ENCODE measurements around the gene PCDHB8.
"Not testable (repeated sequence)": the region's sequence is repeated elsewhere in the genome, so short reads cannot be mapped to it uniquely, and the experiment has no call there.

Gene PCDHB8

GRCh38 chr5:141172381-141173204, 5.0 kb upstream of the PCDHB8 start, which contains the start of gene PCDHB7:
TSS of gene PCDHB7 (plus strand) at chr5:141172644. CDS start at chr5:141172836, 192 bp downstream.
- Histone ChIP-seq H3K36me3 (ENCODE audit: insufficient read depth) (no peaks in the 10 kb centered on the region), H3K4me3 (IDR thresholded peaks at IDR 0.05; ENCODE audit: insufficient read depth, low read depth, low read length) (no peak within 1 kb of the TSS), H3K4me1 (ENCODE audit: low read depth, poor library complexity, severe bottlenecking) (no peaks in the 10 kb centered on the region), H3K79me2 (ENCODE audit: insufficient read depth, low read depth) (no peaks in the 10 kb centered on the region), H4K20me1 (ENCODE audit: insufficient read depth) (no peaks in the 10 kb centered on the region), H3K9ac (no peak within 1 kb of the TSS), H3K27me3 (ENCODE audit: insufficient read depth, low read depth) (no peaks in the 10 kb centered on the region), H3K4me2 (no peak within 1 kb of the TSS), H2AFZ (ENCODE audit: low read depth) (no peak within 1 kb of the TSS), H3K27ac (no peak within 1 kb of the TSS)
- no peak; the same call in 1 of the 2 replicates for TF ChIP-seq CTCF (conservative IDR thresholded peaks at IDR 0.05; ENCODE audit: low read depth, low read length)

- H3K4me2 ChIP-seq; H3K4me1 ChIP-seq (ENCODE audit: low read depth, poor library complexity, severe bottlenecking); H3K27ac ChIP-seq; H3K27me3 ChIP-seq (ENCODE audit: insufficient read depth, low read depth); H3K79me2 ChIP-seq (ENCODE audit: insufficient read depth, low read depth); H4K20me1 ChIP-seq (ENCODE audit: insufficient read depth); H3K9ac ChIP-seq; H2AFZ ChIP-seq (ENCODE audit: low read depth); H3K4me3 ChIP-seq (IDR thresholded peaks at IDR 0.05; ENCODE audit: insufficient read depth, low read depth, low read length); H3K36me3 ChIP-seq (ENCODE audit: insufficient read depth): not testable (repeated sequence)
Measured at GRCh38 chr5:141174291-141175104, 3.1 kb upstream of the PCDHB8 start.

- no peak overlapping the region for H2AFZ ChIP-seq (ENCODE audit: low read depth)
- no peaks in the 10 kb centered on the region for H3K36me3 ChIP-seq (ENCODE audit: insufficient read depth)
- no peaks in the 10 kb centered on the region for H4K20me1 ChIP-seq (ENCODE audit: insufficient read depth)
- no peaks in the 10 kb centered on the region for H3K27me3 ChIP-seq (ENCODE audit: insufficient read depth, low read depth)
- H3K4me2 ChIP-seq, result no peak overlapping the region
- H3K27ac ChIP-seq, result no peak overlapping the region
- H3K79me2 ChIP-seq (ENCODE audit: insufficient read depth, low read depth), result no peaks in the 10 kb centered on the region
- no peaks in the 10 kb centered on the region for H3K4me1 ChIP-seq (ENCODE audit: low read depth, poor library complexity, severe bottlenecking)
- H3K9ac ChIP-seq, result no peak overlapping the region
- TF ChIP-seq CTCF (conservative IDR thresholded peaks at IDR 0.05; ENCODE audit: low read depth, low read length), result no peak
- H3K4me3 ChIP-seq (IDR thresholded peaks at IDR 0.05; ENCODE audit: insufficient read depth, low read depth, low read length), result no peak overlapping the region
Measured at GRCh38 chr5:141175933-141176332, 1.7 kb upstream of the PCDHB8 start.

GRCh38 chr5:141179371-141179770, 1.8 kb downstream of the PCDHB8 start:
- not testable (repeated sequence) for H3K4me3 ChIP-seq (IDR thresholded peaks at IDR 0.05; ENCODE audit: insufficient read depth, low read depth, low read length); H3K4me1 ChIP-seq (ENCODE audit: low read depth, poor library complexity, severe bottlenecking); H3K27ac ChIP-seq; H3K4me2 ChIP-seq; H3K36me3 ChIP-seq (ENCODE audit: insufficient read depth); H2AFZ ChIP-seq (ENCODE audit: low read depth); H3K27me3 ChIP-seq (ENCODE audit: insufficient read depth, low read depth); H3K9ac ChIP-seq; H3K79me2 ChIP-seq (ENCODE audit: insufficient read depth, low read depth); H4K20me1 ChIP-seq (ENCODE audit: insufficient read depth)

GRCh38 chr5:141179876-141180275, 2.3 kb downstream of the PCDHB8 start:
- not testable (repeated sequence) for H3K27me3 ChIP-seq (ENCODE audit: insufficient read depth, low read depth); H3K9ac ChIP-seq

More at GRCh38 chr5:141179876-141180275, 2.3 kb downstream of the PCDHB8 start:
- H3K4me2 ChIP-seq; H3K79me2 ChIP-seq (ENCODE audit: insufficient read depth, low read depth); H2AFZ ChIP-seq (ENCODE audit: low read depth); H4K20me1 ChIP-seq (ENCODE audit: insufficient read depth); H3K36me3 ChIP-seq (ENCODE audit: insufficient read depth); H3K4me1 ChIP-seq (ENCODE audit: low read depth, poor library complexity, severe bottlenecking); H3K27ac ChIP-seq; H3K4me3 ChIP-seq (IDR thresholded peaks at IDR 0.05; ENCODE audit: insufficient read depth, low read depth, low read length): not testable (repeated sequence)
